ENCODE data around the gene ZNF555. TPM values are rescaled to one million over a fixed set of nuclear protein-coding genes. Genes with fewer than 3 reads are reported as not detected.
A peak's percentile ranks its signal among the peaks of the same experiment; 100 is the strongest.

Gene ZNF555
- total RNA-seq, 4 donors from 2014 or later, result 1.9 to 5.5 (median 2.7) TPM

DNA sequence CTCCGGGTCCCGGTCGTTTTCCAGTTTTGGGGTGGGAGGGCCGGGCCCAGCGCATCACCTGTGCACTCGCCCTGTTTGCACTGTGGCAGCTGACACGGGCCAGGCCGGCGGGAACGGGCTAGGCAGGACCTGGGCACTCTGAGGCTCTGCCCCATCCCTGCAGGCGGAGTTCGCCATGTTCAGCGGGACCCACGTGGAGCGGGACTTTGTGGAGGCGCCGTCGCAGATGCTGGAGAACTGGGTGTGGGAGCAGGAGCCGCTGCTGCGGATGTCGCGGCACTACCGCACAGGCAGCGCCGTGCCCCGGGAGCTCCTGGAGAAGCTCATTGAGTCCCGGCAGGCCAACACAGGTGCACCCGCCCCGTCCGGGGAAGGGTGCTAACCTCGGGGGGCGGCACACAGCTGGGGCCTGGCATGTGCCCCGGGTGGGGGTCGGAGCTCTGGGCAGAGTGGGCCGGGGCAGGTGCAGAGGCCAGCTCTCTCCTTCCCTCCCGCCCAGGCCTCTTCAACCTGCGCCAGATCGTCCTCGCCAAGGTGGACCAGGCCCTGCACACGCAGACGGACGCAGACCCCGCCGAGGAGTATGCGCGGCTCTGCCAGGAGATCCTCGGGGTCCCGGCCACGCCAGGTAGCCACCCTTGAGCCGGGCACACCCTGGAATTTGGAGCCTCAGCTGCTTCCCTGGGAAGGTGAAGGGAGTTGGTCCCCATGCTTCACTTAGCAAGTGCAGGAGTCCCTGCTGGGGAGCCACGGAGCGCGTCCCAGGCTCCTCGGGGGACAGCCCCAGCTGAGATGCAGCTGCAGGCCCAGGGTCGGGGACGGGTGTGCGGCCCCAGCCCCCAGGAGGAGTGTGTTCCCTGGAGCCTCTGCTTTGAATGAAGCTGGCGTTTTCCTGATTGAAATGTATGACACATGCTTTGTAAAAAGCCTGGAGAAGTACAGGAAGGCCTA lies 30.9 kb upstream of the ZNF555 start:
- no peaks in the 10 kb centered on the region for H3K4me1 ChIP-seq
- in situ Hi-C loops (cut with MboI; ENCODE audit: low sequenced_read_pairs in 4 of 4) (no loop called here), intact Hi-C loops (cut with DNase I; ENCODE audit: low total_unique reads) (no loop called here)
- no peak for ATAC-seq
- no peak overlapping the region for H3K27ac ChIP-seq
- H3K9me3 ChIP-seq, result no peaks in the 10 kb centered on the region
- H3K36me3 ChIP-seq, result peaks cover 0 to 32% of the 10 kb centered on the region in 2 donors
- no peaks in the 10 kb centered on the region for H3K27me3 ChIP-seq
- H3K4me3 ChIP-seq, result no peak overlapping the region
- TF ChIP-seq, protein P1, sequence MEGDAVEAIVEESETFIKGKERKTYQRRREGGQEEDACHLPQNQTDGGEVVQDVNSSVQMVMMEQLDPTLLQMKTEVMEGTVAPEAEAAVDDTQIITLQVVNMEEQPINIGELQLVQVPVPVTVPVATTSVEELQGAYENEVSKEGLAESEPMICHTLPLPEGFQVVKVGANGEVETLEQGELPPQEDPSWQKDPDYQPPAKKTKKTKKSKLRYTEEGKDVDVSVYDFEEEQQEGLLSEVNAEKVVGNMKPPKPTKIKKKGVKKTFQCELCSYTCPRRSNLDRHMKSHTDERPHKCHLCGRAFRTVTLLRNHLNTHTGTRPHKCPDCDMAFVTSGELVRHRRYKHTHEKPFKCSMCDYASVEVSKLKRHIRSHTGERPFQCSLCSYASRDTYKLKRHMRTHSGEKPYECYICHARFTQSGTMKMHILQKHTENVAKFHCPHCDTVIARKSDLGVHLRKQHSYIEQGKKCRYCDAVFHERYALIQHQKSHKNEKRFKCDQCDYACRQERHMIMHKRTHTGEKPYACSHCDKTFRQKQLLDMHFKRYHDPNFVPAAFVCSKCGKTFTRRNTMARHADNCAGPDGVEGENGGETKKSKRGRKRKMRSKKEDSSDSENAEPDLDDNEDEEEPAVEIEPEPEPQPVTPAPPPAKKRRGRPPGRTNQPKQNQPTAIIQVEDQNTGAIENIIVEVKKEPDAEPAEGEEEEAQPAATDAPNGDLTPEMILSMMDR (IDR thresholded peaks at IDR 0.05 in 4 of 5, conservative IDR thresholded peaks at IDR 0.05 in 1 of 5), result no peak
- no peak for TF ChIP-seq POLR2A (IDR thresholded peaks at IDR 0.05)
- DNase-seq, result no peak

DNA sequence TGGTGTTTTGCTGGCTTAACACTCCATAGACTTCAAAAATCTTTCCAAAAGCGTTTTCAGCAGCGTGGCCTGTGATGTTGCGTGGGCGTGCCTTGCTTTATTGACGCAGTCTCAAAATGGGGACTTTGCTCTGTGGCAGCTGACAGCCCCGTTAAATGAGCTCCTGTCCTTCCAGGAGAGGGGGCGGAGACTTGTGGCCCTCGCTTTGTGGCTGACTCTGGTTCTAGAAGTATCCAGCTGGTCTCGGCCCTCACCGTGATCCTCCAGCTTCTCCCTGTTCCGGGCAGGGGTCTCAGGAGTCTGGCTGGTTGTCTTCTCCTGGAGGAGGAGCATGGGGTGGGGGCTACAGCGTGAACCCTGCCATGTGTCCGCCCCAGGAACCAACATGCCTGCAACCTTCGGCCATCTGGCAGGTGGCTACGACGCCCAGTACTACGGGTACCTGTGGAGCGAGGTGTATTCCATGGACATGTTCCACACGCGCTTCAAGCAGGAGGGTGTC lies 30.0 kb upstream of the ZNF555 start:
- TF ChIP-seq, protein P1 (IDR thresholded peaks at IDR 0.05 in 4 of 5, conservative IDR thresholded peaks at IDR 0.05 in 1 of 5), result no peak
- no peak for TF ChIP-seq POLR2A (IDR thresholded peaks at IDR 0.05)
- intact Hi-C loops (cut with DNase I; ENCODE audit: low total_unique reads), result no loop called here
- no peaks in the 10 kb centered on the region for H3K4me1 ChIP-seq
- in situ Hi-C loops (cut with MboI; ENCODE audit: low sequenced_read_pairs in 4 of 4), result no loop called here
- no peak overlapping the region for H3K4me3 ChIP-seq
- DNase-seq (no peak), ATAC-seq (no peak)
- no peaks in the 10 kb centered on the region for H3K27me3 ChIP-seq
- H3K27ac ChIP-seq, result no peak overlapping the region
- peaks cover 0 to 31% of the 10 kb centered on the region in 2 donors for H3K36me3 ChIP-seq
- no peaks in the 10 kb centered on the region for H3K9me3 ChIP-seq

DNA sequence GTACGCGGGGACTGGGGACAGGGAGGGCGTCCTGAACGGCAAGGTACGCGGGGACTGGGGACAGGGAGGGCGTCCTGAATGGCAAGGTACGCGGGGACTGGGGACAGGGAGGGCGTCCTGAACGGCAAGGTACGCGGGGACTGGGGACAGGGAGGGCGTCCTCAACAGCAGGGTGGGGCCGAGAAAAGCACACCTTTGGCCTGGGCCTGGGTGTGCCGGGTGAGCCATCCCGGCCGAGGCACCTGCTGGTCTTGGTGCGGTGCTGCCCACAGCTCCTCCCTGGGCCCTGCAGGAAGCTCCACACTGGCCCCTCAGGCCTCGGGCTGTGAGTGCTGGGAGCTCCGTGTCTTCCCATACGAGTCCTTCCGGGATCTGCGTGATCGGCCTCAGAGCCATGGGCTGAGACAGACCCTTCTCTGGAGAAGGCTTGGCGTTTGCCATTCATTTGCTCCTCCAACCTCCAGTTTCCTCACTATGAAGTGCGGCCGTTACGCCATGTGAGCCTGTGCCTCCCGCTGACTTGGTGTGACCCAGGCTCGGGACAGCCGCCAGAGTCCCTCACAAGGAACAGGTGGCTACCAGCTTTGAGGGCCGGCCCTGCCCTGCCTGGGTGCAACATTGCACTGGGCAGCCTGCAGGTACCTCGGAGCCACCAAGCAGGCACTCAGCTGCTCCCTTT lies 29.4 kb upstream of the ZNF555 start:
- ATAC-seq, result peak in 1 of 2 donors; percentile 59
- no peak overlapping the region for H3K4me3 ChIP-seq
- no peaks in the 10 kb centered on the region for H3K4me1 ChIP-seq
- H3K36me3 ChIP-seq, result peaks cover 0 to 31% of the 10 kb centered on the region in 2 donors
- in situ Hi-C loops (cut with MboI; ENCODE audit: low sequenced_read_pairs in 4 of 4) (no loop called here), intact Hi-C loops (cut with DNase I; ENCODE audit: low total_unique reads) (no loop called here)
- H3K27me3 ChIP-seq, result no peaks in the 10 kb centered on the region
- no peak overlapping the region for H3K27ac ChIP-seq
- peak; percentile 12 to 58 for DNase-seq
- H3K9me3 ChIP-seq, result no peaks in the 10 kb centered on the region
- no peak for TF ChIP-seq POLR2A (IDR thresholded peaks at IDR 0.05)
- TF ChIP-seq, protein P1 (IDR thresholded peaks at IDR 0.05 in 4 of 5, conservative IDR thresholded peaks at IDR 0.05 in 1 of 5), result no peak

DNA sequence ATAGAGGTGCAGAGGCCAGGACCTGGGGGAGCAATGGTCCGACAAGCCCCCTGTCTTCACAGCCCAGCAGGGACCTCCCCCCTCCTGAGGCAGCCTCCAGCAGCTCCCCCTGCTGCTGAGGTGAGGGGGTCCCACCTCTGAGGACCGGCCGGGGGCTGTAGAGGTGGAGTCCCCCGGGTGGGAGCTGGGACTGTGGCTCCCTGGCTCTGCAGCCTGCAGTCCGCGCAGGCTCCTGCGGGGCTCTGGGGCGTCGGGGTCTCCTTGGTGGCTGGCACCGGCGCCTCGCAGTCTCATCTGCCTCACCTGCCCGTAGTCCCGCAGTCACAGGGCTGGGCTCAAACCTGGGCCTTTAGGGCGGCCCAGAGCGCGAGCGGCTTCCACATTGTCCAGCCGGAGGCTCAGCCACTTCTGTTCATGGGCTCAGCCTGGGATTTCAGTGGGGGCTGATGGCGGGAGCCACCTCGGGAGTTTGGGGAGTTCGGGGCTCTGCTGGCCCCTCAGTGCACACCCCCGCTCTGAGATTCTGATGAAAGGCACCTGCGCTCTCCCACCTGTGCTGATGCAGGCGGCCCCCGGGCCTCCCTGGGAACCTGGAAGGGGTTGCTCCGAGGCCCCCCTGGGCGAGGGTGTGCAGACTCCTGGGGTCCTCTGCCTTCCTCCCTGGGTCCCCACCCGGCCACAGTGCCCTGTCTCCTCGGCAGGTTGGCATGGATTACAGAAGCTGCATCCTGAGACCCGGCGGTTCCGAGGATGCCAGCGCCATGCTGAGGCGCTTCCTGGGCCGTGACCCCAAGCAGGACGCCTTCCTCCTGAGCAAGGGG lies 28.7 kb upstream of the ZNF555 start:
- in situ Hi-C loops (cut with MboI; ENCODE audit: low sequenced_read_pairs in 4 of 4) (no loop called here), intact Hi-C loops (cut with DNase I; ENCODE audit: low total_unique reads) (no loop called here)
- Histone ChIP-seq H3K9me3 (no peaks in the 10 kb centered on the region), H3K27ac (no peak overlapping the region), H3K4me3 (no peak overlapping the region), H3K36me3 (peaks cover 0 to 27% of the 10 kb centered on the region in 2 donors), H3K4me1 (no peaks in the 10 kb centered on the region), H3K27me3 (no peaks in the 10 kb centered on the region)
- TF ChIP-seq POLR2A (IDR thresholded peaks at IDR 0.05), result no peak
- TF ChIP-seq, protein P1 (IDR thresholded peaks at IDR 0.05 in 4 of 5, conservative IDR thresholded peaks at IDR 0.05 in 1 of 5), result no peak
- ATAC-seq, result no peak
- no peak for DNase-seq
